HG03520 (cell line): ENCODE results near the gene INPP5F.

Source experiments
- ATAC-seq: cut with Tn5 transposase; IDR thresholded peaks from one replicate; pipeline ENCODE4 v1.9.1; 2021; ENCODE audit warnings: mild to moderate bottlenecking, moderate library complexity; ENCODE audit not compliant: unreplicated experiment

INPP5F gene

DNA sequence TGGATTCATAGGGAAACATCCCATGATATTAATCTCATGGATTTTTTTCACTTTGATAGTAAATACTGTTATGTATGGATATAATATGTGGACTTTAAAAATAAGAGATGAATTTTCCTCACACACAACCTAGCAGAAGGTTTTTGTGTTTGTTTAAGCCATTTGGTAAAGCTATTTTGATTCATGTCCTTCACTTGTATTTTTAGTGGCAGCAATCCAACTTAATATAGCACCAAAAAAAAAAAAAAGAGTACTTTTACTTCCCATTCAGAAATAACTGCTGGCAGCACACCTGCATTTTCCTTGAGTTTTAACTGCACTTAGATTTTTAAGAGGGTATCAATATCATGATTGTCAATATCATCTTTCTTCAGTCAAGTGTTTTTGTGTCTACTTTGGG lies 86.8 kb downstream of the INPP5F start:
- ATAC-seq, result no peak

DNA sequence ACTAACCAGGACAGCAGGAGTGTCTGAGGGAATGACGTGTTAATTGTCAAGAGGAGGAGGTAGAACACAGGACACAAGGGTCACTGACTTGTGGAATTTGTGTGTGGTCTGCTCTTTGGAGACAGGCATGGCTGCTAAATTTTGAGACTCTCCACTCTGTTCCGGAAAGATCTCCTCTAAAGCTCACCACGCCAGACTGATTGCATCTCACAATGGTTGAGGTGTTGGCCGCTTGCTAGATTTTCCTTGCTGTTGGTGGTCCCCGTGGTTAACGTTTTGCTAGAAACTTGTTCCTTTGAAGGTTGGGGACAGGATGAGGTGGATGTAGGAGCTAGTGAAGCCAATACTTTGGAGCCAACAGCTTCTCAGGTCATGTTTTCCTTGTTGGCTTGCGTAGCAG lies 89.8 kb downstream of the INPP5F start:
- no peak for ATAC-seq

DNA sequence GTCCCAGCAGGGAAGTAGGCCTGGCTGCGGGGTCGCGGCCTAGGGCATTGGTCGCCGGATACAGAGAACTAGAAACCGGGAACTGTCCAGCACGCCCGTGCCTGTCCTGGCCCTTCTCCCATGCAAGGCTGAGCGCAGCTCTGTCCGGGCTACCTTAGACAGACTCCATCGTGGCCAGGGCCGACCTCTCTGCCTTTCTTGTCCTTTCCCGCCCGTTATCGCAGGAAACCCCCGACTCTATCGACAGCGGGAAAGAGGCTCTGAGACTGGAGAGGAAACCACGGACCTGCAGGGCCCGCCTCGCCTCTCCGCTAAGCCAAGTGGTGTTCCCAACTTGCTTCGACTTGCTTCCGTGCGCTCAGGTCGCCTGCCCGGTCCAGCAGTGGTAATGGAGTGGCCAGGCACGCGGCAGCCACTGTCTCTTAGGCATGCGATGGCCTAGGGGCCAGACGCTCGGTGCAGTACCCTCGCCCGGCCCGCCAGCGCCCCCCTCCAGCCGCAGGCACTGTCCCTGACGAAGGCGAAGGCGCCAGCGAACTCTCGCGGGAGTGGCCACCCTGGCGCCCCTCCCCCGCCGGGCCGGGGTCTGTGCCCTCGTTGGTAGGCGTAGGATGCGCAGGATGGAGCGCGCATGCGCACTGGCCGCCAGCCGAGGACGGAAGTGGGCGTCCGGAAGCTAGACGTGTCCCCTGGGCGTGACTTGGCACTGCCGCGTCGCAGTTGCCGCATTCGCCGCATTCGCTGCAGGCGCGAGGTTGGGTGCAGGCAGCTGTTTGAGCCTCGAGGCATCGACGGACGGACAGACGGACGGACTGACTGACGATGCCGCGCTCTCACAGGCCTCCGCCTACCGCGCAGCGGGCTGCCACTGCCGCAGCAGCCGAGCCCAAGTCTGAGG lies 92.4 kb downstream of the INPP5F start:
- ATAC-seq, result no peak

DNA sequence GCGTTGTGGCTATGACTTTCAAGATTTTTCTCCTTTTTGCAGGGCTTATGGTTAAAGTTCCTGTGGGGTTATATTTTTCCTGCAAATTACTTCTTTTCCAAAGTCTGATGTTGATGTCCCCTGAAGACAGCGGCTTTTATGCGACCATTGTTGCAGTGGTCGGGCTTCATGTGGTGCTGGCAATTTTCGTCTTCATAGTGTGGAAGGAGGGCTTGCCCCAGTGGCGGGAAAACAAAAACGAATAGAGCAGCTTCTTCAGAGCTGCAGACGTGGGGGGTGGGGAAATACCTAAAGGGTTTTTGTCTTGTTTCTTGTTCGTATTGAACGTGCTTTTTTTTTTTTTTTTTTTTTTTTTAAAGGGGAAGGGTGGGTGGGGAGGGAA lies 93.0 kb downstream of the INPP5F start:
- ATAC-seq, result no peak

DNA sequence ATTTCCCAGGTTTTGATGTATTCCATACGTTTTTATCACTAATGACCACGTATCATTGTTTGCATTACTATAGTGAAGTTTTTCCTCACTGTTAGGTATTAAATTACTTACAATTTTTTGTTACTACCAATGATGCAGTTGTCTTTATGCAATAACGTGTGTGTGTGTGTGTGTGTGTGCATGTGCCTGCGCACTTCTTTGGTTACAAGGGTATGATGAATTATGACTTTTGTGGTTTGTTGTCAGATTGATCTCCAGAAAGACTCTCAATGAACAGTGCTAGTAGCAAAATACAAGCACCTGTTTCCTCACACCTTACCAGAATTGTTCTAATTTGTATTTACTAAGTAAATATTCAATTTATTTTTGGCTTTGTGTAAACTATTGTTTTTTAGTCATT lies 95.3 kb downstream of the INPP5F start:
- ATAC-seq, result no peak

DNA sequence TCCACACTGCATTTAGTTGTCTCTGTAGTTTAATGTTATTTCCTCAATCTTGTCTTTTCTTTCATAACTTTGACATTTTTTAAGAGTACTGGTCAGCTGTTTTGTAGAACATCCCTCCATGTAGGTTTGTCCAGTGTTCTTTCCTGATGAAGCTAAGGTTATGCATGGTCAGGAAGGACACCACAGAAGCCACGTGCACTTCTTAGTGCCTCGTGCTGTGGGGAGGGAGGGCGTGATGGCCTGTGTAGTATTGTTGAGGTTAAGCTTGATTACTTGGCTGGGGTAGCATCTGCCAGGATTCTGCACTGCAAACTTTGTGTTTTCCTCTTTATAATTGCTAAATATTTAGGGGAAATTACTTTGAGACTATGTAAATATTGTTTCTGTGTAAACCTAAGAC lies 98.4 kb downstream of the INPP5F start:
- ATAC-seq, result no peak

DNA sequence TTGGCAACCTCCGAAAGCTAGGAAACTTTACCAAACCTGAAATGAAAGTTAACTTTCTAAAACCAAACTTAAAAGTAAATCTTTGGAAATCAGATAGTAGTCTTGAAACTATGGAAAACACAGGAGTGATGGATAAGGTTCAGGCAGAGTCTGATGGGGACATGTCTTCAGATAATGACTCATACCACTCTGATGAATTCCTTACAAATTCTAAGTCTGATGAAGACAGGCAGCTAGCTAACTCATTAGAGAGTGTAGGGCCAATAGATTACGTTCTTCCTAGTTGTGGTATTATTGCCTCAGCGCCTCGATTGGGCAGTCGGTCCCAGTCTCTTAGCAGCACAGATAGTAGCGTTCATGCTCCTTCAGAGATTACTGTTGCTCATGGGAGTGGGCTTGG lies 100.9 kb downstream of the INPP5F start:
- no peak for ATAC-seq

DNA sequence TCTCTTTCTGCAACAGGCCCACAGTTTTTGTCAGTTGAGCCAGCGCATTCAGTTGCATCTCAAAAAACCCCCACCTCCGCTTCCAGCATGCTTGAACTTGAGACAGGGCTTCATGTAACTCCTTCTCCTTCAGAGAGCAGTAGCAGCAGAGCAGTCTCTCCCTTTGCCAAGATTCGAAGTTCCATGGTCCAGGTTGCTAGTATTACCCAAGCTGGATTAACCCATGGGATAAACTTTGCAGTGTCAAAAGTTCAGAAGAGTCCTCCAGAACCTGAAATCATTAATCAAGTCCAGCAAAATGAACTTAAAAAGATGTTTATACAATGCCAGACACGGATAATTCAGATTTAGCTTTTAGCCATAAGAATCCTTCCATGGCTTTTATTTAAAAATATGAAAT lies 101.6 kb downstream of the INPP5F start:
- no peak for ATAC-seq

DNA sequence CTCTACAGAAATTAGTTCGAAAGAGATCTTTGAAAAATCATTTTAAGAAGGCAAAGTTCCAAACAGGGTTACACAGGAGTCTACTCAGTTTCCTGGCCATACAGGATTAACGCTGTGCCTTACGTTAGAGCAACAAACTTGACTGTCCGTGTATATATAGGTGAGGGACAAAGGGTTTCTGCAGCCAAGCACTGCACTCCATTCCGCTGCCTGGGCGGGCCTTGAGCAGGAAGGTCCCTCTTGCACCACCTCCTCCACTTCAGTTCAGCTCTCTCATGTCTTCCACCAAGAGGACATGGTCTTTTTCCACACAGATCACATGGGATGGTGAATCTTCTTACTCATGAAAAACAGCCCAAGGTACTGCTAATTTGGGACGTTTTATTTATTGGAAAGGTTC lies 103.6 kb downstream of the INPP5F start:
- no peak for ATAC-seq

DNA sequence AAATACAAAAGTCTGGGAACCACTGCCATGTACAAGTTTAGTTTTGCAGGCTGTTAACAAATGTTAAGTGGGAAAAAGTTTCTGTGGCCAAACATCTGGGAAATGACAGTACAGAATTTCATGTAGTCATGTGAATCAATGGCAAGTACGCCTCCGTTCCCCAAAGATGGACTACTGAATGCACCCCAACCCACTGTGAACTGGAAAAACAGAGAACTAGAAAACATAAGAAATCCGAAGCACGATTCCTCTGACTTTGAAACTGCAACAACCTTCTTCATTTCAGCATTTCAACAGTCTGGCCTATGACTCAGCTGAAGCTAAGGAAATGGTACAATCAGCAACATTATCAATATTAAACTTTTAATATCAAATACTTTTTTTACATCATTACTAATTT lies 105.0 kb downstream of the INPP5F start:
- no peak for ATAC-seq

DNA sequence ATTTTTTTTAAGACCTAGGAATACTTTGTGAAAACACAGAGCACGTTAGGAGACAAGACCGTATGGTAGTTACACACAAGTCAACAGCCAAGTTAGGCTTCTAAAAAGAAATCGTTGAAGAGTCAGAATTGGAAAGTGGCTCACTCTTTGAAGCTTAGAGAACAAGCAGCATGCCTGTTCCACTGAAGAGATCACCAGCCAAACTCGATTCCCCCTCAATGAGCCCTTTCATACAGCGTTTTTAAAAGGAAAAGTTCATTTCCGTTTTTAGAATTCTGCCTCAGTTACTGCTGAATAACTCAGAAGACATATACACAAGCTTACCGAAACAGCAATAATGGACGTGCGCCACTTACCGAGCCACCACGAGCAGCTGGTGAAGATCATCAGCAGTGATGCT lies 105.8 kb downstream of the INPP5F start:
- no peak for ATAC-seq

DNA sequence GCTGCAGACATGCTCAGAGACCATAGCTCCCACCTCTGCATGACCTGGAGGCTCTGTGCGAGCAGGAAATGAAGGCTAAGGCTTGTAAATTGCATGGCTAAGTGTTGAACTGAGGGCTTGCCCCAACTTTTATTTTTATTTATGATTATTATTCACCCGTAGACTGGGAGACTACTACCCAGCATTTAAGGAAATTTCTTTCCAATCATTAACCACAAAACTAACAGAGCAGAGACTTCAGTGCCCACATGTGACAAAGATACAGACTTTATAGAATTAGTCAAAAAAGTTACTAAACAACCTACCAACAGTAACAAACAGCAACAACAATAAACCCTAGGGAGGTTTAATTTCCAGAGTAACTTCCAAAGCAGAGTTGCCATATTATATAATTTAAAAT lies 107.1 kb downstream of the INPP5F start:
- ATAC-seq, result no peak

DNA sequence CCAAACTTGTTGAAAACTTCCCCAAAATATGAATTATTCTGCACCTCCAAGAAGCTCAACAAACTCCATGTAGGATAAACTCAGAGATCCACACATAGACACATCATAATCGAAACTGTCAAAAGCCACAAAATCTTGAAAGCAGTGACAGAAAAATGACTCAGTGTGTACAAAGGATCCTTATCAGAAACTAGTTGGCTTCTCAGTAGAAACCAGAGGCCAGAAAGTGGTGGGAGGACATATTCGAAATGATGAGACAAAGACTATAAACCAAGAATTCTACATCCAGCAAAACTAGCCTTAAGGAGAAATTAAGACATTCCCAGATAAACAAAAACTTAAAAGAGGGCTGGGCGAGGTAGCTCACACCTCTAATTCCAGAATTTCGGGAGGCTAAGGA lies 108.3 kb downstream of the INPP5F start:
- no peak for ATAC-seq

DNA sequence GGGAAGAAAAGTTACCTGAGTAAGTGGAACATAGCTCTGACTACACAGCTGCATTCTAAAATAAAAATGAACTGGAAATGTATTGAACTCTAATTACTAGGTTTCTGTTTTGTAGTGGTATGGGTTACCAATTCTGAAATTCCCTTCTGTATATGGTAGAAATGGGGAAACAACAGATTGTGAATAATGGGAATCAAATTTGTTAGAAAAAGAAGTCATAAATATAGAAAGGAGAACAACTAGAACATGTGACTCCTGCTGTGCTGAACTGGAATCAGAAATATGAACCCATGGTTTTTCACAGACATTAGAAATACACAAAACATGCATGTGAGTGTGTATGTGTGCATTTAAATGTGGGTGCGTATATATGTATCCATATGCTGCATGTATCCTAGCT lies 119.8 kb downstream of the INPP5F start:
- no peak for ATAC-seq

DNA sequence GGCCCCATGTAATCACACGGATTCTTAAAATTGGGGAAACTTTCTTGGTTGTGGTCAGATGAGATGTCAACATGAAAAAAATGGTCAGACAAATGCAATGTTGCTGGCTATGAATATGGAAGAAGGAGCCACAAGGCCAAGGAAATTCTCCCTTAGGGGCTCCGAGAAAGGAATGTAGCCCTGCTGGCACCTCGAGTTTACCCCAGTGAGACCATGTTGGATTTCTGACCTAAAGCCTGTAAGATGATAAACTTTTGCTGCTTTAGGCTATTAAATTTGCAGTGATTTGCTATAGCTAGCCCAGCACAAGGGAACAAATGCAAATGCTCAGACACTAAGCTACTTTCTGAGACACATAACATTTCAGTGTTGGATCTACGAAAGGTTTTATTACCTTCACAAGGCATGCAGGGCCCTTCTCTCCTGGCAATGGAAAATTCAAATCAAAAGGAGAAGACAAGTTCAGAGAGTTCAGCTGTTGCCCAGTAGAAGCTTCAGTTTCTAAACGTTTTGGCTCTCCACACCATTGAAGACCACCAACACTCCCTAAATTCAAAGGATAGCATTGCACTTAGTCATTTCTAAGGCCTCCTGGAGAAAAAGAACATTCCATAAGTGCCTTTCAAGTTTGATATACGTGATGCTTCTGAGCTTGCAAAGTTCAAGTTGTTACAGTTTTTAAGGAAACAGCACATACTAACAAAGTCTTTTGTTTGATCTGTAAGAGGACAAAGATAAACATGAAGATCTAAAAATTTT lies 123.4 kb downstream of the INPP5F start:
- no peak for ATAC-seq

DNA sequence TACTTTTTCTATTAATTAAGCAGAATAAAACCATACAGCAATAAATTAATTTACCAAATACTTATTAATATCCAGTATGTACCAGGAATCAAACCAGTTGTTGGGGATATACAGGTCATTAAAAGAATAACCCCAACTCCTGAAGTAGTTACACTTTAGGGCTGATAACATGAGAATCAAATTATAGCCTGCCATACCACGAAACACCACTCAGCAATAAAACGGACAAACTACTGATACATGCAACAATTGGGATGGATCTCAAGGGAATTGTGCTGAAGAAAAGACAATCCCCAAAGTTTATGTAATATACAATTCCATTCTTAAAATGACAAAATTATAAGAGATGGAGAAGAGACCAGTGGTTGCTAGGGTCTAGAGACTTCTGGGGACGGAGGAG lies 124.1 kb downstream of the INPP5F start:
- no peak for ATAC-seq

DNA sequence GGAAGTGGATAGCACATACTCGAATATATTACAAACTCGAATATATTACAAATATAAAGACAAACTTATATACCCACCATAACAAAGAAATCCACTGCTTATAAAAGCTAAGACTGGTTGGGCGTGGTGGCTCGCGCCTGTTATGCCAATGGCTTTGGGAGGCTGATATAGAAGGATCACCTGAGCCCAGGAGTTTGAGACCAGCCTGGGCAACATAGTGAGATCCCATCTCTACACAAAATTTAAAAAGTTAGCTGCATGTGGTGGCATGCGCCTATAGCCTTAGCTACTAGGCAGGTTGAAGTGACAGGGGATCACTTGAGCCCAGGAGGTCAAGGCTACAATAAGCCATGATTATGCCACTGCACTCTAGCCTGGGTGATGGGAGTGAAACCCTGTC lies 126.4 kb downstream of the INPP5F start:
- no peak for ATAC-seq

DNA sequence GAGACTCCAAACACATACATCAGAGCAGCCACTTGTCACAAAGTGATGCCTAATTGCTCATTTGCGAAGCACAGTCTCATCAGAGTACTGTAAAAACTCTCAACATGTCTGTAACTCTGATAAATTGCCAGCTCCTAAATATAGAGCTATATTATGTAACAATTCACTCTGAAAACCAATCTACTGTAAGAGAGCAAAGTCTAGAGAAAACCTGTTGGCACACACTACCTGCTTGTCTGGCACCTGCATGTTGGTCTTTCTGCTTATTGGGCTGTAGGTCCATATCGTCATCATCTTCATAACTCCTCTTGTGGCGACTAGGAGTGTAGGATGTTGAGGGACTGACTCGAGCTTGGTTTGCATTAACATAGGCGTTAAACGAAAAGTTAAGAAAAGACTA lies 127.0 kb downstream of the INPP5F start:
- ATAC-seq, result no peak

DNA sequence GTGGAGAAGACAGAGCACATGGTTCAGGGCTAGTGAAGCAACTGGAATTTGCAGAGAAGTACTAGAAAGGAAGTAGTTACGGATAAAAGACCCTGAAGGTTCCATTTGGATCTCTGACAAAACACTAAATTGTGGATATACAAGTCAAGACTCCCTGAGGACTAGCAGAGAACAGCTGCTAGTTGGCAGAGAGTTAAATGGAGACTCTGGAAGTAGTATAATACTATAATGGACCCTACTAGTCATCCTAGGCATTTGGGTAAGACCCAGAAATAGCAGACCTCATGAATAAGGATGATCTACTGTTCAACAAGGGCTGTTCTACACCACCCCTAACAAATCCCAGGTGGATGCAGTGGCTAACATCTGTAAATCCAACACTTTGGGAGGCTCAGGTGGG lies 127.7 kb downstream of the INPP5F start:
- ATAC-seq, result no peak

DNA sequence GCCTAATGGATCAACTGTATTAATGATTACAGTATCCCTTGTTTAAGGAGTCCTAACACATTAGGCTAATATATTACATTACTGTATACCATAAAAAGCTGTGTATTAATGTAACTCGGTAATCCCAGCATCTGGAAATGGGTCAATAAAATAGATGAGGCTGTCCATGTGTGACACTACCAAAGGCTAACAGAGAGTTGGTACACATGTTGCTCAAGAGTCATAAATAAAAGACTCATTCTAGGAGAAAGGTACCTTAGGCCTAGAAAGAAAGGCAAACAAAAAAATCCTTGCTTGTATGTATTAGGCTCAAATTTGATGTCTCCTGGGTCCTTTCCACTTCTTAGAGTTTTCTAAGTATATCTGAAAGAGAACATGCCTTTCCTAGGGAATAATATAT lies 132.2 kb downstream of the INPP5F start:
- ATAC-seq, result no peak

DNA sequence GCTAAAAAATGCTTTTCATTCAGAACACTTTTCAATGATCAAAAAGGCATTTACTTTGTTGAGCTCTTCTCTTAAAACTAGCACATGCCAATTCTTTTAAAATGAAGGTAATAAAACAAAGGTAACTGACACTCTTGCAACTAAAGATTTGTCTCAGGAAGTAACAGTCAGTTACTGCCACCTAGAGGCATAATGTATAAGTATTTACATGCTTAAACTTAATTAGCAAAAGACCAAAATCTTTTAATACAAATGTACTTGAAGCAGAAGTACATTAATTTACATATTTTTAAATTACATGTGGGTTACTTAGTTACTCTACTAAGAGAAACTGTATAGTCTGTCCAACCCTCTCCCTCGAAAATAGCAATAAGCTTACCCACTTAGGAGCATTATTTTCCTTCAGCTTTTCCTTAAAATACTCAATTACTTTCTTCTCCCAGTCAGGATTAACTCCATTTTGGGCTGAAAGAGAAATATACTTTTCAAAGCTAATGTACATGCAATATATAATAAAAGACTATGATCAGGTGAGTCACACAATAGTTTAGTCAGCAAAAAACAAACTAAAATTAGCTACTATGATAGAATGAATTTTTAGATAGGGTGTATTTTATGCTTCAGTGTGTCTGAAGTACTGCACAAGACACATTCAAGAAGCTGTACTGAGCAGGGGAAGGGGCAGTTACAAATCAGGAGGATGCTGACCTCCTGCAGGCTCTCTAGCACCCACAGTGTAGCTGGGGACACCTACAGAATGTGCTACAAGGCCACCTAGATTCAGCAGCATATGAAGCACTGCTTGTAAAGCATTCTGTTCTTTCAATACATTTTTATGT lies 133.8 kb downstream of the INPP5F start:
- no peak for ATAC-seq
